Panc1 (cell line): ENCODE results near the gene TAS2R20. TPM values are rescaled to one million over a fixed set of nuclear protein-coding genes. Genes with fewer than 3 reads are reported as not detected.
"Not testable (repeated sequence)": the region's sequence is repeated elsewhere in the genome, so short reads cannot be mapped to it uniquely, and the experiment has no call there.

Experiments
- ATAC-seq: fragments of 200-7000 bp; cut with Tn5 transposase; 2 replicates; pipeline ENCODE4 v1.9.1; 2020; ENCODE audit warnings: mild to moderate bottlenecking, moderate library complexity
- BruUV-seq: library from RNA; stranded (reverse); fragments of 400-500 nt; replicated peaks from 2 replicates; lab custom pipeline; 2021; lab: Mats Ljungman, UMichigan
- CTCF ChIA-PET: fragments of 300-600 bp; sonication (Branson Sonifier 250); formaldehyde crosslinking; loops from one replicate; lab custom pipeline; 2022; ENCODE audit warnings: antibody characterized with exemption; lab: Charles Lee
- POLR2A ChIA-PET: fragments of 300-600 bp; sonication (Branson Sonifier 250); formaldehyde crosslinking; loops from one replicate; lab custom pipeline; 2022; ENCODE audit warnings: antibody characterized with exemption; lab: Charles Lee
- DNase-seq: peaks from one replicate; pipeline ENCODE4 v3.0.0-alpha.2; 2010; ENCODE audit warnings: low read depth, low spot score
- H3K27ac ChIP-seq: 2 replicates; pipeline ENCODE4 v1.5.1; 2011; ENCODE audit warnings: mild to moderate bottlenecking, low read length, inconsistent platforms
- H3K27me3 ChIP-seq: fragments of 200-500 bp; sonication (Bioruptor generic); 2 replicates; pipeline ENCODE4 v1.6.0; 2014; ENCODE audit warnings: low read length, inconsistent platforms; ENCODE audit not compliant: control insufficient read depth, insufficient read depth
- H3K36me3 ChIP-seq: fragments of 200-500 bp; sonication (Bioruptor generic); 2 replicates; pipeline ENCODE4 v1.5.1; 2014; ENCODE audit warnings: inconsistent platforms, mild to moderate bottlenecking, low read length, moderate library complexity; ENCODE audit not compliant: control insufficient read depth, insufficient read depth
- H3K4me1 ChIP-seq: 2 replicates; pipeline ENCODE4 v1.5.1; 2011; ENCODE audit warnings: inconsistent platforms, mild to moderate bottlenecking, low read length, moderate library complexity; ENCODE audit not compliant: control insufficient read depth, insufficient read depth
- H3K4me3 ChIP-seq, 2 experiments: 2 replicates each; pipeline ENCODE4 v1.5.1; 2011 to 2012; ENCODE audit warnings: low read depth in 2 of 2, low read length in 2 of 2, mild to moderate bottlenecking in 2 of 2, inconsistent platforms in 1 of 2, moderate library complexity in 1 of 2
- H3K9me3 ChIP-seq: fragments of 200-500 bp; sonication (Bioruptor generic); 2 replicates; pipeline ENCODE4 v1.5.1; 2014; ENCODE audit warnings: low read depth, mild to moderate bottlenecking, inconsistent platforms, low read length, moderate library complexity; ENCODE audit not compliant: control insufficient read depth, insufficient read depth
- POLR2AphosphoS5 ChIP-seq: IDR thresholded peaks from 2 replicates; pipeline ENCODE4 v1.6.1; 2012; ENCODE audit warnings: mild to moderate bottlenecking, low read depth, low read length, moderate library complexity
- SIN3A ChIP-seq: IDR thresholded peaks from 2 replicates; pipeline ENCODE4 v1.6.1; 2012; ENCODE audit warnings: low read depth, mild to moderate bottlenecking, low read length, moderate library complexity, borderline replicate concordance; ENCODE audit not compliant: insufficient read depth
- TCF7L2 ChIP-seq: IDR thresholded peaks from 2 replicates; pipeline ENCODE4 v1.6.1; 2011; ENCODE audit warnings: mild to moderate bottlenecking, low read depth, low read length, inconsistent platforms
- in situ Hi-C: cut with HindIII; loops from 2 replicates; pipeline ENCODE4 v1.10.0; 2016; ENCODE audit warnings: low sequenced_read_pairs, low pct_unique_long_range_greater_than_20kb
- intact Hi-C: fragments of 100-400 bp; cut with micrococcal nuclease; formaldehyde crosslinking; loops from one replicate; pipeline ENCODE4 v1.10.0; 2022; ENCODE audit not compliant: unreplicated experiment
- total RNA-seq: library from RNA; stranded (reverse); gene quantifications from one replicate; pipeline ENCODE4 v1.2.1, GENCODE V29; 2021; ENCODE audit not compliant: unreplicated experiment
- TF ChIP-seq, protein P1 (sequence below): fragments of 450-650 bp; IDR thresholded peaks from 2 replicates; pipeline ENCODE4 v1.5.1; 2017; ENCODE audit warnings: mild to moderate bottlenecking
- TF ChIP-seq, protein P2 (sequence below), 2 experiments: IDR thresholded peaks; 2 replicates each; pipeline ENCODE4 v1.6.1; 2011 to 2012; ENCODE audit warnings: low read depth in 2 of 2, control low read depth in 1 of 2, low read length in 1 of 2, mild to moderate bottlenecking in 1 of 2, moderate library complexity in 1 of 2; ENCODE audit not compliant: insufficient read depth in 1 of 2

The TAS2R20 gene
- total RNA-seq, 1 experiment from 2014 or later: 0.95 TPM

DNA sequence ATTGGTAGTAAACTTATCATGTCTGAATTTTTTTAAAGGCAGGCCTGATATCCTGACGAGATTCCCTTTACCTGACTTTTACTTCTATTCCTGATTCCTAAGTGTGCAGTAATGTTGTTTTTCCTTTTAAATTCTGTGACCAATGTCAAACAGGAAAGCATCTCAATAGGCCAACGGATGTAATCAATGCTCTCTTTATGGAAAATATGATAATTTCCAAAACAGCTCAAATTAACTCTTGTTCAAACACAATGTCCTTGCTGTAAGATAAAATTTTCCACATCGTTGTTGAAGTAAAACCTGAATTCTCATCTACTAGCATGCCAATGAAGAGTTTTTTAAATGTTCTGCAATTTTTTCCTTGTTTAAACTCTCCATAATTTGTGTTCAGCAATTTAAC lies 41.1 kb upstream of the TAS2R20 start:
- H3K27ac ChIP-seq: no peak overlapping the region
- TSS peak; percentile 43 for BruUV-seq
- no peak overlapping the region for H3K4me3 ChIP-seq
- intact Hi-C loops: loop anchor here (1.0 to 10.0 kb wide), 3 partner anchors 27 to 116 kb away; no protein-coding TSS in a partner anchor
- ATAC-seq (no peak), DNase-seq (no peak)
- ChIA-PET CTCF (no interaction called here), POLR2A (no interaction called here)
- H3K36me3 ChIP-seq: no peaks in the 10 kb centered on the region
- no peaks in the 10 kb centered on the region for H3K27me3 ChIP-seq
- H3K9me3 ChIP-seq: no peaks in the 10 kb centered on the region
- TF ChIP-seq POLR2AphosphoS5 (no peak), SIN3A (no peak), TCF7L2 (no peak)
- TF ChIP-seq, protein P1, sequence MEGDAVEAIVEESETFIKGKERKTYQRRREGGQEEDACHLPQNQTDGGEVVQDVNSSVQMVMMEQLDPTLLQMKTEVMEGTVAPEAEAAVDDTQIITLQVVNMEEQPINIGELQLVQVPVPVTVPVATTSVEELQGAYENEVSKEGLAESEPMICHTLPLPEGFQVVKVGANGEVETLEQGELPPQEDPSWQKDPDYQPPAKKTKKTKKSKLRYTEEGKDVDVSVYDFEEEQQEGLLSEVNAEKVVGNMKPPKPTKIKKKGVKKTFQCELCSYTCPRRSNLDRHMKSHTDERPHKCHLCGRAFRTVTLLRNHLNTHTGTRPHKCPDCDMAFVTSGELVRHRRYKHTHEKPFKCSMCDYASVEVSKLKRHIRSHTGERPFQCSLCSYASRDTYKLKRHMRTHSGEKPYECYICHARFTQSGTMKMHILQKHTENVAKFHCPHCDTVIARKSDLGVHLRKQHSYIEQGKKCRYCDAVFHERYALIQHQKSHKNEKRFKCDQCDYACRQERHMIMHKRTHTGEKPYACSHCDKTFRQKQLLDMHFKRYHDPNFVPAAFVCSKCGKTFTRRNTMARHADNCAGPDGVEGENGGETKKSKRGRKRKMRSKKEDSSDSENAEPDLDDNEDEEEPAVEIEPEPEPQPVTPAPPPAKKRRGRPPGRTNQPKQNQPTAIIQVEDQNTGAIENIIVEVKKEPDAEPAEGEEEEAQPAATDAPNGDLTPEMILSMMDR: no peak
- TF ChIP-seq, protein P2, sequence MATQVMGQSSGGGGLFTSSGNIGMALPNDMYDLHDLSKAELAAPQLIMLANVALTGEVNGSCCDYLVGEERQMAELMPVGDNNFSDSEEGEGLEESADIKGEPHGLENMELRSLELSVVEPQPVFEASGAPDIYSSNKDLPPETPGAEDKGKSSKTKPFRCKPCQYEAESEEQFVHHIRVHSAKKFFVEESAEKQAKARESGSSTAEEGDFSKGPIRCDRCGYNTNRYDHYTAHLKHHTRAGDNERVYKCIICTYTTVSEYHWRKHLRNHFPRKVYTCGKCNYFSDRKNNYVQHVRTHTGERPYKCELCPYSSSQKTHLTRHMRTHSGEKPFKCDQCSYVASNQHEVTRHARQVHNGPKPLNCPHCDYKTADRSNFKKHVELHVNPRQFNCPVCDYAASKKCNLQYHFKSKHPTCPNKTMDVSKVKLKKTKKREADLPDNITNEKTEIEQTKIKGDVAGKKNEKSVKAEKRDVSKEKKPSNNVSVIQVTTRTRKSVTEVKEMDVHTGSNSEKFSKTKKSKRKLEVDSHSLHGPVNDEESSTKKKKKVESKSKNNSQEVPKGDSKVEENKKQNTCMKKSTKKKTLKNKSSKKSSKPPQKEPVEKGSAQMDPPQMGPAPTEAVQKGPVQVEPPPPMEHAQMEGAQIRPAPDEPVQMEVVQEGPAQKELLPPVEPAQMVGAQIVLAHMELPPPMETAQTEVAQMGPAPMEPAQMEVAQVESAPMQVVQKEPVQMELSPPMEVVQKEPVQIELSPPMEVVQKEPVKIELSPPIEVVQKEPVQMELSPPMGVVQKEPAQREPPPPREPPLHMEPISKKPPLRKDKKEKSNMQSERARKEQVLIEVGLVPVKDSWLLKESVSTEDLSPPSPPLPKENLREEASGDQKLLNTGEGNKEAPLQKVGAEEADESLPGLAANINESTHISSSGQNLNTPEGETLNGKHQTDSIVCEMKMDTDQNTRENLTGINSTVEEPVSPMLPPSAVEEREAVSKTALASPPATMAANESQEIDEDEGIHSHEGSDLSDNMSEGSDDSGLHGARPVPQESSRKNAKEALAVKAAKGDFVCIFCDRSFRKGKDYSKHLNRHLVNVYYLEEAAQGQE (IDR thresholded peaks at IDR 0.05; ENCODE audit: insufficient read depth in 1 of 2, low read depth in 2 of 2, low read length in 1 of 2): no peak
- no peaks in the 10 kb centered on the region for H3K4me1 ChIP-seq
- in situ Hi-C loops: no loop called here

DNA sequence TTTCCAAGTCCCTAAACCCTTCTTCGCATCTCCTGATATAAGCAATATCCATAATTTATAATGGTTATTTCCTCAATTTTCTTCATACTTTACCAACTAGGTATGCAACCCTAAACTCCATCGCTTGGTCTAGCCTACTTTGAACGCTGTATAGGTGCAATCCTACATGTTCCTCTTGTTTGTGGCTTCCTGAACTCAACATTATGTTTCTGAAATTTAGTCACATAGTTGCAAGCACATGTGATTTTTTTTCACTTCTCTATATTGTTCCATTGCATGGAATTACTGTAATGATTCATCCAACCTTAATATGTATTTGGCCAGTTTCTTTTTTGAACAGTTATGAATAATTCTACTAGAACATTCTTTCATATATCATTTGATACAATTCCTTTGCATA lies 35.9 kb upstream of the TAS2R20 start:
- H3K36me3 ChIP-seq, ATAC-seq, H3K4me3 ChIP-seq, BruUV-seq, POLR2A ChIA-PET, H3K9me3 ChIP-seq, CTCF ChIA-PET, DNase-seq, H3K4me1 ChIP-seq, H3K27ac ChIP-seq, in situ Hi-C loops, H3K27me3 ChIP-seq: not testable (repeated sequence)
- intact Hi-C loops: loop anchor here (10.0 kb wide), 1 partner anchor 121 kb away; no protein-coding TSS in a partner anchor

DNA sequence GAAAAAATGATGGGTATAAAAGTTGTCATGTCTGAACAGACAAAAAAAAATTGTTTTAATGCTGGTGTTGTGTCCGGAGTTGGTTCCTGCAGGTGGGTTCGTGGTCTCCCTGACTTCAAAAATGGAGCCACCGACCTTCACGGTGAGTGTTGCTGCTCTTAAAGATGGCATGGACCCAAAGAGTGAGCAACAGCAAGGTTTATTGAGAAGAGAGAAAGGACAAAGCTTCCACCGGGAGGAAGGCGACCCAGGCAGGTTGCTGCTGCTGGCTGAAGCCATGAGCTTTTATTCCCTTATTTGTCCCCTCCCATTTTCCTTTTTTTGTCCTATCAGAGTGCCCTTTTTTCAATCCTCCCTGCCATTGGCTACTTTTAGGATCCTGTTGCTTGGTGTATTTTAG lies 33.2 kb upstream of the TAS2R20 start, which contains the start of gene TAS2R31:
Gene TAS2R31, minus strand, starts transcription at position 101 of the 400 bp plus-strand sequence. Its CDS starts 72 bp downstream, at position 29.
- Histone ChIP-seq H3K9me3 (no peaks in the 10 kb centered on the region), H3K36me3 (no peaks in the 10 kb centered on the region), H3K4me1 (no peaks in the 10 kb centered on the region), H3K27ac (no peak within 1 kb of the TSS), H3K4me3 (no peak within 1 kb of the TSS), H3K27me3 (no peaks in the 10 kb centered on the region)
- no TSS peak for BruUV-seq
- ChIA-PET CTCF (no interaction called here), POLR2A (interaction anchor here (0.6 kb wide), 1 partner anchor 672 kb away, joined by 5 read pairs; no protein-coding TSS in a partner anchor)
- intact Hi-C loops (loop anchor here (10.0 kb wide), 1 partner anchor 123 kb away; no protein-coding TSS in a partner anchor), in situ Hi-C loops (no loop called here)
- ATAC-seq (no peak), DNase-seq (no peak)
- TF ChIP-seq, protein P1: no peak
- TF ChIP-seq POLR2AphosphoS5 (no peak), TCF7L2 (no peak), SIN3A (no peak)
- TF ChIP-seq, protein P2 (IDR thresholded peaks at IDR 0.05; ENCODE audit: insufficient read depth in 1 of 2, low read depth in 2 of 2, low read length in 1 of 2): no peak
